ENCODE measurements around the gene NOC2L. TPM values are rescaled to one million over a fixed set of nuclear protein-coding genes. Genes with fewer than 3 reads are reported as not detected.

Gene NOC2L
- total RNA-seq, 1 donor from 2014 or later, result 46.5 TPM

DNA sequence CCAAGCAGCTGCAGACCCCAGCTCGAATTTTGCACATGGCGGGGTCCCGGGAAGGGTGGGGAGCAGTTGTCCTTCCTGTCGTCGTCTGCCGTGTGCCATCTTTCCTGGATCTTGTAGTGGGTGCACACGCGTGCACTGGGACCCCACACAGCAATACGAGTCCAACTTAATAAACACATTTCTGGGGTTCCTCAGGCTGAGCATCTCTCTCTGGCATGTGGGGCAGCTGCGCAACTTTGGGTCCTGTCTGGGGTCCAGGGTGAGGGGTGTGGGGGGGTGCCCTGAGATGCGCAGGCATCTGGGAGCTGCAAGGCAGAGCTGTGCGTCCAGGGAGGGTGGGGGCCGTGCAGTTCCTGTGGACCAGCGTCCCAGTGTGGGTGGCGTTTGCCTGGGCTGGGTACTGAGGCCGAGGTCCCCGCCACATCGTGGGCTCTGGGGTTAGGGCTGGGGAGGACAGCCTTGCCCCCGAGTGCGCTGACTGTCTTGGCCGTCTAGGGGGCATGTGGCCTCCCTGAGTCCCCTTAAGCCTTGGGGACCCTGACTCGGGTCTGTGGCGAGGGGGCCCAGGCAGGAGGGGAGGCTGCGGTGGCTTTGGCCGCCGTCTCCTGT is 6.6 kb upstream of the NOC2L start:
- no peak for ATAC-seq
- Histone ChIP-seq H3K4me3 (peak overlapping the region; percentile 81), H3K9me3 (no peaks in the 10 kb centered on the region), H3K36me3 (peaks cover 6% of the 10 kb centered on the region), H3K27me3 (ENCODE audit: low read depth) (peaks cover 20% of the 10 kb centered on the region), H3K4me1 (peaks cover 21% of the 10 kb centered on the region), H3K27ac (peak overlapping the region; percentile 83)
- no peak for DNase-seq
- intact Hi-C loops (cut with DNase I), result no loop called here
- TF ChIP-seq, protein P1, sequence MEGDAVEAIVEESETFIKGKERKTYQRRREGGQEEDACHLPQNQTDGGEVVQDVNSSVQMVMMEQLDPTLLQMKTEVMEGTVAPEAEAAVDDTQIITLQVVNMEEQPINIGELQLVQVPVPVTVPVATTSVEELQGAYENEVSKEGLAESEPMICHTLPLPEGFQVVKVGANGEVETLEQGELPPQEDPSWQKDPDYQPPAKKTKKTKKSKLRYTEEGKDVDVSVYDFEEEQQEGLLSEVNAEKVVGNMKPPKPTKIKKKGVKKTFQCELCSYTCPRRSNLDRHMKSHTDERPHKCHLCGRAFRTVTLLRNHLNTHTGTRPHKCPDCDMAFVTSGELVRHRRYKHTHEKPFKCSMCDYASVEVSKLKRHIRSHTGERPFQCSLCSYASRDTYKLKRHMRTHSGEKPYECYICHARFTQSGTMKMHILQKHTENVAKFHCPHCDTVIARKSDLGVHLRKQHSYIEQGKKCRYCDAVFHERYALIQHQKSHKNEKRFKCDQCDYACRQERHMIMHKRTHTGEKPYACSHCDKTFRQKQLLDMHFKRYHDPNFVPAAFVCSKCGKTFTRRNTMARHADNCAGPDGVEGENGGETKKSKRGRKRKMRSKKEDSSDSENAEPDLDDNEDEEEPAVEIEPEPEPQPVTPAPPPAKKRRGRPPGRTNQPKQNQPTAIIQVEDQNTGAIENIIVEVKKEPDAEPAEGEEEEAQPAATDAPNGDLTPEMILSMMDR (IDR thresholded peaks at IDR 0.05), result no peak

DNA sequence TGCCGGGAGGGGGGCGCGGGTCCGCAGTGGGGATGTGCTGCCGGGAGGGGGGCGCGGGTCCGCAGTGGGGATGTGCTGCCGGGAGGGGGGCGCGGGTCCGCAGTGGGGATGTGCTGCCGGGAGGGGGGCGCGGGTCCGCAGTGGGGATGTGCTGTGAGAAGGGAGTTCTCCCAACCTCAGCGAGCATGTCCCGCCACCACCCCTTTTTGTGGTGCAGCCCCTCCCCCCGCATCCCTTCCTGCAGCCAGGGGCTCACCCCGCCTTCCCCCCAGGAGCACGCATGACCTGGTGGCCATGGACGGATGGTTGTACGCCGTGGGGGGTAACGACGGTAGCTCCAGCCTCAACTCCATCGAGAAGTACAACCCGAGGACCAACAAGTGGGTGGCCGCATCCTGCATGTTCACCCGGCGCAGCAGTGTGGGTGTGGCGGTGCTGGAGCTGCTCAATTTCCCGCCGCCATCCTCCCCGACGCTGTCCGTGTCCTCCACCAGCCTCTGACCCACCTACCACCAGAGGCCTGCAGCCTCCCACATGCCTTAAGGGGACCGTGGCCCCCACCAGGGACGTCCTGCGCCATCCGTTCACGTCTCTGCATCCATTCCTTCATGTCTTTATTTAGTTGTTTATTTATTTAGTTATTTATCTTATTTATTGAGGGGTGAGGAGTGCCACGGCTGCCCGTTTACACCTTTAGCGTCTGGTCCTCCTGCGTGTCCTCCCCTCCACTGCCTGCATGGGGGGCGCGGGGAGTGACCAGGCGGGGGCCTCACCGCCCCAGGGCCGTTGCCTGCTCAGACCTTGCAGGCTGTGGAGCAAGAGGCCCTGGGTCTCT is 5.9 kb upstream of the NOC2L start:
- H3K27ac ChIP-seq, result no peak overlapping the region
- DNase-seq (no peak), ATAC-seq (no peak)
- intact Hi-C loops (cut with DNase I), result no loop called here
- TF ChIP-seq, protein P1 (IDR thresholded peaks at IDR 0.05), result no peak
- no peaks in the 10 kb centered on the region for H3K9me3 ChIP-seq
- H3K27me3 ChIP-seq (ENCODE audit: low read depth), result peaks cover 13% of the 10 kb centered on the region
- H3K4me3 ChIP-seq, result no peak overlapping the region
- peaks cover 6% of the 10 kb centered on the region for H3K36me3 ChIP-seq
- peaks cover 22% of the 10 kb centered on the region for H3K4me1 ChIP-seq

DNA sequence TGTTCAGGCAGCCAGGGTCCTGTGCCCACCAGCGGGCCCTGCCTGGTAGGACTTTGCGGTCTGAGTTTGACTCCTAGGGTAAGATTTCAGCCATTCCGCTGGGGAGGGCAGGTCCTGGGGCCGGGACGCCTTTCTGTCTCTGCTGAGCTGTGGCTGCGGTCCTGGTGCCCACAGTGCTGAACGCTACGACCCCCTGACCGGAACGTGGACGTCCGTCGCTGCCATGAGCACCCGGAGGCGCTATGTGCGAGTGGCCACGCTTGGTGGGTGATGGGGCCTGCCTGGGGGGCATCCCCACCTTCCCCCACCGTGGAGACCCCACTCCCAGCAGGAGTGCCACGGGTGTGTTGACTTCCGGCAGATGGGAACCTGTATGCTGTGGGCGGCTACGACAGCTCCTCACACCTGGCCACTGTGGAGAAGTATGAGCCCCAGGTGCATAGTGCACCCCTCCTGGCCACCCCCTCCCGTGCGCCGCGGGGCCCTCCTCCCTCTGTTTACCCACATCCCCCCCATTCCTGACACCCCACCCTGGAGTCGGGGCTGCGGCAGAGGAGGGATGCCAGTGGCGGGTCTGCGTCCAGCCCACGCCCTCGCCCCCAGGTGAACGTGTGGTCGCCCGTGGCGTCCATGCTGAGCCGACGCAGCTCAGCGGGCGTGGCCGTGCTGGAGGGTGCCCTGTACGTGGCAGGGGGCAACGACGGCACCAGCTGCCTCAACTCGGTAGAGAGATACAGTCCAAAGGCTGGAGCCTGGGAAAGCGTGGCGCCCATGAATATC is 4.9 kb upstream of the NOC2L start:
- DNase-seq, result no peak
- no peak overlapping the region for H3K4me3 ChIP-seq
- TF ChIP-seq, protein P1 (IDR thresholded peaks at IDR 0.05), result no peak
- no peaks in the 10 kb centered on the region for H3K9me3 ChIP-seq
- intact Hi-C loops (cut with DNase I), result no loop called here
- H3K27ac ChIP-seq, result no peak overlapping the region
- peaks cover 6% of the 10 kb centered on the region for H3K36me3 ChIP-seq
- ATAC-seq, result no peak
- H3K4me1 ChIP-seq, result peaks cover 27% of the 10 kb centered on the region
- H3K27me3 ChIP-seq (ENCODE audit: low read depth), result peaks cover 6% of the 10 kb centered on the region

DNA sequence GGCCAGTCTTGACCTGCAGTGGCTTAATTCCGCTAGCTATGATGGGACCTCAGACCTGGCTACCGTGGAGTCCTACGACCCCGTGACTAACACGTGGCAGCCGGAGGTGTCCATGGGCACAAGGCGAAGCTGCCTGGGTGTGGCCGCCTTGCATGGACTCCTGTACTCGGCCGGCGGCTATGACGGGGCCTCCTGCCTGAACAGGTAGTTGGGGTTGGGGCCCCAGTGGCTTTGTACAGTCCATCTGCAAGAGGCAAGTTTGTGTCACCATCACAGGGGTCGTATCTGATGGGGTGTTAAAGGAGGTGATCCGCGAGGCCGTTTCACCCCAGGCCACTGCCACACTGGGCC is 4.2 kb upstream of the NOC2L start:
- no peaks in the 10 kb centered on the region for H3K9me3 ChIP-seq
- peaks cover 6% of the 10 kb centered on the region for H3K27me3 ChIP-seq (ENCODE audit: low read depth)
- intact Hi-C loops (cut with DNase I), result no loop called here
- peaks cover 29% of the 10 kb centered on the region for H3K4me1 ChIP-seq
- DNase-seq, result no peak
- no peak overlapping the region for H3K27ac ChIP-seq
- H3K36me3 ChIP-seq, result peaks cover 6% of the 10 kb centered on the region
- TF ChIP-seq, protein P1 (IDR thresholded peaks at IDR 0.05), result no peak
- no peak for ATAC-seq
- H3K4me3 ChIP-seq, result no peak overlapping the region

DNA sequence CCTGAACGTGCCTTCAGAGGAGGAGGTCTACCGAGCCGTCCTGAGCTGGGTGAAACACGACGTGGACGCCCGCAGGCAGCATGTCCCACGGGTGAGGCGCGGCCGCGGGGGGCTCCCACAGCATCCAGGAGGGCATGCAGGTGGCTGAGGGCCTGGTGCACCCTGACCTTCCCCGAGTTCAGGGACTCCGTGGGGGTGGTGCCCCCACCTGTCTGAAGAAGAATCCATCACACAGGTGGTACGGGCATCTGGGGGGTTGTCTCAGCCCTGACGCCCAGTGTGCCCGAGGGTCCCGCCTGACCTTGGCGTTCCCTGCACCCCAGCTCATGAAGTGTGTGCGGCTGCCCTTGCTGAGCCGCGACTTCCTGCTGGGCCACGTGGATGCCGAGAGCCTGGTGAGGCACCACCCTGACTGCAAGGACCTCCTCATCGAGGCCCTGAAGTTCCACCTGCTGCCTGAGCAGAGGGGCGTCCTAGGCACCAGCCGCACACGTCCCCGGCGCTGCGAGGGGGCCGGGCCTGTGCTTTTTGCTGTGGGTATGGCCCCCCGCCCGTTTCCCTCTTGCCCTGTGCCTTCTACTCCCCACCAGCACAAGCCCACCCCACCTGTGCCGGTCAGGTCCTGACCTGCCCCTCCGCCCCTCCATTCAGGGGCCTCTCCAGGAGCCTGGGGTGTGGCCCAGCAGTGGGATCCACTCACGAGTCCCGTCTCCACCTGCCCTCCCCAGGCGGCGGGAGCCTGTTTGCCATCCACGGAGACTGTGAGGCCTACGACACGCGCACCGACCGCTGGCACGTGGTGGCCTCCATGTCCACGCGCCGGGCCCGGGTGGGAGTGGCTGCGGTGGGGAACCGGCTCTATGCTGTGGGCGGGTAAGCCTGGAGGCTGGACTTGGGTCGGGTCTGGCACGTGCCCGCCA is 3.6 kb upstream of the NOC2L start:
- intact Hi-C loops (cut with DNase I), result no loop called here
- DNase-seq (no peak), ATAC-seq (no peak)
- Histone ChIP-seq H3K36me3 (peaks cover 6% of the 10 kb centered on the region), H3K4me1 (peaks cover 36% of the 10 kb centered on the region), H3K27ac (no peak overlapping the region), H3K27me3 (ENCODE audit: low read depth) (peaks cover under 1% of the 10 kb centered on the region), H3K9me3 (no peaks in the 10 kb centered on the region), H3K4me3 (no peak overlapping the region)
- TF ChIP-seq, protein P1 (IDR thresholded peaks at IDR 0.05), result no peak
